ENCODE results near the gene TRIM9. TPM values are rescaled to one million over a fixed set of nuclear protein-coding genes. Genes with fewer than 3 reads are reported as not detected.
A peak's percentile ranks its signal among the peaks of the same experiment; 100 is the strongest.

The TRIM9 gene
- total RNA-seq, 1 donor from 2014 or later: 1.0 TPM

GRCh38 chr14:50935126-50936015 lies 159.5 kb downstream of the TRIM9 start:
- peaks cover 0 to 16% (median 11%) of the 10 kb centered on the region in 3 donors for H3K36me3 ChIP-seq (ENCODE audit: control insufficient read depth in 3 of 3, insufficient read depth in 3 of 3, low read length in 3 of 3)

DNA sequence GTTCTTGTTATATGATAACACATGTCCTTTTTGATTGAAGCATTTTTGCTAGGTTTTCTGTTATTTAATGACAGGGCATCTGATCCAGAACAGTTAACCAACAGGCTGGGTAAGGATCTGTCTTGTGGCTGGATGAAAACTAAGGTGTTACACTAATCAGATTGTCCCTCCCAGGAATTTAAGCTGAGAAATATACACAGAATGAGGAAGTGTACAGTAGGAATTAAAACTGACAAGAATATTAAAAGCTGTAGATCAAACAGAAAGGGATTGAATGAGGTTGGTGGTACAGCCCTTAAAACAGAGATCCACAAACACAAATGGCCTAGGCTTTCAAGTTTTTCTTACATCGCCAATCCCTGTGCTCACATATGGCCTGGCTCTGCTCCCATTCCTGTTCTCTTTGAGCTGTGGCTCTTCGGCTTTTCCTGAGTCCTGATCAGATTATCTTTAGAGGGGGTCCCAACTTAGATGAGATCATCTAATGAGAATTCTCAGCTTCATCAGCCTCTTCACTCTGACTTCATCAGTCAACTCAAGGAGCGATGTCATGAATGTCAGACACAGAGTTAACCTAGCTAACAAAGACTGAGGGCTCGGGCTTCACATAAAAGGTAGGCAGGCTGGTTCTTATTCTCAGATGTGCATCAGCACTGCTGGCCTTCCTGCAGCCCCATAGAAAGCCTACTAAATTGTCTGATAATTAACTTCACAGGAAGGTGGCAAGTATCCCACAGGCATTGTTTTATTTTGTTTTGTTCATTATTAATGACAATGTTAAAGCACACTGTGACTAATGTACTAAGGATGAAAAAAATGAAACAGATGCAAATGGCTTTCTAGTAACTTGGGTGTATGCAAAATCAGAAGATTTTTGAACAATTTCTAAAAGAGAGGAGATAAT lies 162.1 kb downstream of the TRIM9 start:
- Histone ChIP-seq H3K4me1 (ENCODE audit: control insufficient read depth in 3 of 3, insufficient read depth in 3 of 3, low read length in 3 of 3) (no peaks in the 10 kb centered on the region), H3K4me3 (ENCODE audit: low read length in 3 of 3) (no peak overlapping the region), H3K36me3 (ENCODE audit: control insufficient read depth in 3 of 3, insufficient read depth in 3 of 3, low read length in 3 of 3) (peaks cover 0 to 16% (median 15%) of the 10 kb centered on the region in 3 donors), H3K27ac (ENCODE audit: low read depth, low read length) (no peak overlapping the region), H3K9ac (ENCODE audit: low read depth in 1 of 3, low read length in 3 of 3) (no peak overlapping the region), H3K27me3 (ENCODE audit: control insufficient read depth in 3 of 3, insufficient read depth in 3 of 3, low read length in 3 of 3) (no peaks in the 10 kb centered on the region), H3K9me3 (ENCODE audit: control insufficient read depth in 3 of 3, low read length in 3 of 3) (no peaks in the 10 kb centered on the region)

More at GRCh38 chr14:50935126-50936015, 159.5 kb downstream of the TRIM9 start:
- no peak overlapping the region for H3K4me3 ChIP-seq (ENCODE audit: low read length in 3 of 3)
- no peak overlapping the region for H3K9ac ChIP-seq (ENCODE audit: low read depth in 1 of 3, low read length in 3 of 3)
- H3K9me3 ChIP-seq (ENCODE audit: control insufficient read depth in 3 of 3, low read length in 3 of 3): no peaks in the 10 kb centered on the region
- H3K27me3 ChIP-seq (ENCODE audit: control insufficient read depth in 3 of 3, insufficient read depth in 3 of 3, low read length in 3 of 3): no peaks in the 10 kb centered on the region
- H3K4me1 ChIP-seq (ENCODE audit: control insufficient read depth in 3 of 3, insufficient read depth in 3 of 3, low read length in 3 of 3): no peaks in the 10 kb centered on the region
- H3K27ac ChIP-seq (ENCODE audit: low read depth, low read length): no peak overlapping the region

GRCh38 chr14:50932156-50932555 lies 162.7 kb downstream of the TRIM9 start:
- H3K36me3 ChIP-seq (ENCODE audit: control insufficient read depth in 3 of 3, insufficient read depth in 3 of 3, low read length in 3 of 3): peaks cover 0 to 16% (median 16%) of the 10 kb centered on the region in 3 donors
- no peaks in the 10 kb centered on the region for H3K9me3 ChIP-seq (ENCODE audit: control insufficient read depth in 3 of 3, low read length in 3 of 3)

DNA sequence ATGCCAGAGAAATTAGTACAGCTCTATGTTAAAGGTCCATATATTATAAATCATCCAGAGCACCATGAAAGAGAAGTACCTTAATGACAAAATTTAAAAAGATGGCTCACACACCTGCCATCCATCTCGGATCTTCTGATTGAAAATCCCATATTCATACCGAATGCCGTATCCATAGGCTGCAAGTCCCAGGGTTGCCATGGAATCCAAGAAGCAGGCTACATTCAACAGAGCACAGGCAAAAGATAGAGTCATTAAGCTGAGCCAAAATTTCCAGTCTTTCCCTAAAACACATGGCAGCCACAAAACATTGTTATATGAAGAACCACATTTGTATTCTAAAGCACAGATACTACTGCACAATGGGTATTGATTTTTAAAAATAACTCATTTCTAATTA lies 163.3 kb downstream of the TRIM9 start:
- H3K9ac ChIP-seq (ENCODE audit: low read depth in 1 of 3, low read length in 3 of 3): no peak overlapping the region
- H3K4me3 ChIP-seq (ENCODE audit: low read length in 3 of 3): no peak overlapping the region
- no peak overlapping the region for H3K27ac ChIP-seq (ENCODE audit: low read depth, low read length)
- H3K36me3 ChIP-seq (ENCODE audit: control insufficient read depth in 3 of 3, insufficient read depth in 3 of 3, low read length in 3 of 3): peaks cover 0 to 16% (median 16%) of the 10 kb centered on the region in 3 donors
- H3K4me1 ChIP-seq (ENCODE audit: control insufficient read depth in 3 of 3, insufficient read depth in 3 of 3, low read length in 3 of 3): no peaks in the 10 kb centered on the region
- H3K9me3 ChIP-seq (ENCODE audit: control insufficient read depth in 3 of 3, low read length in 3 of 3): no peaks in the 10 kb centered on the region
- H3K27me3 ChIP-seq (ENCODE audit: control insufficient read depth in 3 of 3, insufficient read depth in 3 of 3, low read length in 3 of 3): no peaks in the 10 kb centered on the region

More at GRCh38 chr14:50932156-50932555, 162.7 kb downstream of the TRIM9 start:
- Histone ChIP-seq H3K27ac (ENCODE audit: low read depth, low read length) (no peak overlapping the region), H3K4me1 (ENCODE audit: control insufficient read depth in 3 of 3, insufficient read depth in 3 of 3, low read length in 3 of 3) (no peaks in the 10 kb centered on the region), H3K4me3 (ENCODE audit: low read length in 3 of 3) (no peak overlapping the region), H3K27me3 (ENCODE audit: control insufficient read depth in 3 of 3, insufficient read depth in 3 of 3, low read length in 3 of 3) (no peaks in the 10 kb centered on the region), H3K9ac (ENCODE audit: low read depth in 1 of 3, low read length in 3 of 3) (no peak overlapping the region)

DNA sequence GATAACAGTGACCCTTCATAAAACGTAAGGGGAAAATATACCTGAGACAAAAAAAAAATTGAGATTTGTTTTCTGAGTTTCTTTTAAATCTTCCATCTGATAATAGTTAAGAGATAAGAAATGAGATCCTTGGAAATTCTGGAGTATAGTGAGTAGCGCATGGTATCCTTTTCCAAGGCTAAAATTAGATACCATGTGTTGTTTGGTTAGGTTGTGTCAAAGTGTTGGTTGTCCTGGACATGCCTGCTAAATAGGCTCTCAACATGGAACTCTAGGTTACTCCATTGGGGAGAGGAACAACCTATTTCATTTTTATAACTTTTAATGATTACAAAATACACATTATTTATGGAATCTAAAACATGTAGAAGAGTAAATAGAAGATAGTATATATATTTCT lies 165.4 kb downstream of the TRIM9 start:
- H3K9me3 ChIP-seq (ENCODE audit: control insufficient read depth in 3 of 3, low read length in 3 of 3): no peaks in the 10 kb centered on the region
- no peak overlapping the region for H3K27ac ChIP-seq (ENCODE audit: low read depth, low read length)
- no peak overlapping the region for H3K9ac ChIP-seq (ENCODE audit: low read depth in 1 of 3, low read length in 3 of 3)
- H3K4me3 ChIP-seq (ENCODE audit: low read length in 3 of 3): no peak overlapping the region
- H3K36me3 ChIP-seq (ENCODE audit: control insufficient read depth in 3 of 3, insufficient read depth in 3 of 3, low read length in 3 of 3): peaks cover 0 to 13% (median 12%) of the 10 kb centered on the region in 3 donors
- no peaks in the 10 kb centered on the region for H3K4me1 ChIP-seq (ENCODE audit: control insufficient read depth in 3 of 3, insufficient read depth in 3 of 3, low read length in 3 of 3)
- no peaks in the 10 kb centered on the region for H3K27me3 ChIP-seq (ENCODE audit: control insufficient read depth in 3 of 3, insufficient read depth in 3 of 3, low read length in 3 of 3)

GRCh38 chr14:50928002-50928635 lies 166.8 kb downstream of the TRIM9 start:
- Histone ChIP-seq H3K4me3 (ENCODE audit: low read length in 3 of 3) (no peak overlapping the region), H3K36me3 (ENCODE audit: control insufficient read depth in 3 of 3, insufficient read depth in 3 of 3, low read length in 3 of 3) (peaks cover 0 to 16% (median 15%) of the 10 kb centered on the region in 3 donors), H3K9me3 (ENCODE audit: control insufficient read depth in 3 of 3, low read length in 3 of 3) (no peaks in the 10 kb centered on the region), H3K9ac (ENCODE audit: low read depth in 1 of 3, low read length in 3 of 3) (no peak overlapping the region), H3K4me1 (ENCODE audit: control insufficient read depth in 3 of 3, insufficient read depth in 3 of 3, low read length in 3 of 3) (no peaks in the 10 kb centered on the region), H3K27ac (ENCODE audit: low read depth, low read length) (peak overlapping the region; percentile 23), H3K27me3 (ENCODE audit: control insufficient read depth in 3 of 3, insufficient read depth in 3 of 3, low read length in 3 of 3) (no peaks in the 10 kb centered on the region)

DNA sequence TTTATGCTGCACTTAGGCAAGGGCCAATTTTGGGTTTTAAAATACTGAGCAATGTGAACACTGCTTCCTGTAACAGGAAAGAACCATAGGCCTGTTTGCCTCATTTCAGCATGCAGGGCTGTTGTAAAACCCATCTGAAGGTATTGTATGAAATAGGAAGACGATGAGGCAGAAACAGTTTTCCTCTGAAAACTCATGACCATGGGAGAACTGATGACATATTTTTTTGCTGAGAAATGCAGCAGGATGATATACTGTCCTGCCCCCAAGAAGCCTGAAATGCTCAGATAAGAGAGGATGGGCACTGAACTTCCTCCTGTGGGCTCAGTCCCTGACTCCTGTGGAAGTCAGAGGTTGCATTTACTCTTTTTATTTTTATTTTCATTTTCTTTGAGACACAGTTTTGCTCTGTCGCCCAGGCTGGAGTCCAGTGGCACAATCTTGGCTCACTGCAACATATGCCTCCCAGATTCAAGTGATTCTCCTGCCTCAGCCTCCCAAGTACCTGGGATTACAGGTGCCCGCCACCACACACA lies 168.0 kb downstream of the TRIM9 start:
- H3K9ac ChIP-seq (ENCODE audit: low read depth in 1 of 3, low read length in 3 of 3): no peak overlapping the region
- H3K27me3 ChIP-seq (ENCODE audit: control insufficient read depth in 3 of 3, insufficient read depth in 3 of 3, low read length in 3 of 3): no peaks in the 10 kb centered on the region
- no peak overlapping the region for H3K27ac ChIP-seq (ENCODE audit: low read depth, low read length)
- H3K36me3 ChIP-seq (ENCODE audit: control insufficient read depth in 3 of 3, insufficient read depth in 3 of 3, low read length in 3 of 3): peaks cover 5 to 20% (median 19%) of the 10 kb centered on the region in 3 donors
- H3K9me3 ChIP-seq (ENCODE audit: control insufficient read depth in 3 of 3, low read length in 3 of 3): no peaks in the 10 kb centered on the region
- H3K4me3 ChIP-seq (ENCODE audit: low read length in 3 of 3): no peak overlapping the region
- no peaks in the 10 kb centered on the region for H3K4me1 ChIP-seq (ENCODE audit: control insufficient read depth in 3 of 3, insufficient read depth in 3 of 3, low read length in 3 of 3)

Other genes with a start within 250 kb of the TRIM9 start
- gene ABHD12B, start 223.1 kb downstream of the TRIM9 start, total RNA-seq: not detected
- gene PYGL, start 150.6 kb downstream of the TRIM9 start, total RNA-seq: 32.9 TPM
- gene TMX1, start 145.1 kb upstream of the TRIM9 start, total RNA-seq: 19.8 TPM